ENCODE measurements around the gene SV2A.
A peak's percentile ranks its signal among the peaks of the same experiment; 100 is the strongest.

Gene SV2A

GRCh38 chr1:149916193-149916897 is 1.3 kb downstream of the SV2A start:
- H3K27ac ChIP-seq (ENCODE audit: low read length): peak overlapping the region; percentile 82
- DNase-seq (peak; percentile 29), ATAC-seq (ENCODE audit: insufficient read depth, low read depth) (peak; percentile 10; the same call in 1 of the 3 replicates)
- H3K27me3 ChIP-seq (ENCODE audit: insufficient read depth, low read length, poor library complexity): no peaks in the 10 kb centered on the region
- peaks cover 27% of the 10 kb centered on the region for H3K36me3 ChIP-seq (ENCODE audit: insufficient read depth, low read length)
- TF ChIP-seq CTCF (IDR thresholded peaks at IDR 0.05; ENCODE audit: borderline replicate concordance, extremely low read depth, low read length, poor library complexity, severe bottlenecking): no peak
- no peak for TF ChIP-seq EZH2 (IDR thresholded peaks at IDR 0.05; ENCODE audit: borderline replicate concordance, low read depth, low read length, severe bottlenecking)
- peak overlapping the region; percentile 85; the same call in 1 of the 2 replicates for H2AFZ ChIP-seq (ENCODE audit: low read depth, low read length)
- H3K9me3 ChIP-seq (ENCODE audit: insufficient read depth, low read length, severe bottlenecking): no peaks in the 10 kb centered on the region
- H3K4me3 ChIP-seq (ENCODE audit: low read depth in 1 of 2, low read length in 2 of 2): peak overlapping the region; percentile 67 to 82; a peak in 3 of 4 replicates
- H3K4me2 ChIP-seq (ENCODE audit: insufficient read depth, low read length): peak overlapping the region; percentile 74
- H4K20me1 ChIP-seq (ENCODE audit: insufficient read depth, low read length): no peaks in the 10 kb centered on the region
- peaks cover 34% of the 10 kb centered on the region for H3K79me2 ChIP-seq (ENCODE audit: insufficient read depth, low read length)
- peaks cover 39% of the 10 kb centered on the region for H3K4me1 ChIP-seq (ENCODE audit: insufficient read depth, low read length)
- peak overlapping the region; percentile 79 for H3K9ac ChIP-seq (ENCODE audit: low read depth, low read length)

- H2AFZ ChIP-seq (ENCODE audit: low read depth, low read length): no peak overlapping the region
- peak overlapping the region; percentile 79 for H3K9ac ChIP-seq (ENCODE audit: low read depth, low read length)
- H4K20me1 ChIP-seq (ENCODE audit: insufficient read depth, low read length): no peaks in the 10 kb centered on the region
- H3K36me3 ChIP-seq (ENCODE audit: insufficient read depth, low read length): peaks cover 32% of the 10 kb centered on the region
- no peak for ATAC-seq (ENCODE audit: insufficient read depth, low read depth)
- no peaks in the 10 kb centered on the region for H3K27me3 ChIP-seq (ENCODE audit: insufficient read depth, low read length, poor library complexity)
- H3K4me1 ChIP-seq (ENCODE audit: insufficient read depth, low read length): peaks cover 39% of the 10 kb centered on the region
- peak; percentile 15 for DNase-seq
- H3K9me3 ChIP-seq (ENCODE audit: insufficient read depth, low read length, severe bottlenecking): no peaks in the 10 kb centered on the region
- TF ChIP-seq EZH2 (IDR thresholded peaks at IDR 0.05; ENCODE audit: borderline replicate concordance, low read depth, low read length, severe bottlenecking): no peak
- no peak for TF ChIP-seq CTCF (IDR thresholded peaks at IDR 0.05; ENCODE audit: borderline replicate concordance, extremely low read depth, low read length, poor library complexity, severe bottlenecking)
- H3K4me3 ChIP-seq (ENCODE audit: low read depth in 1 of 2, low read length in 2 of 2): peak overlapping the region in 1 of 2 experiments; percentile 82; a peak in 2 of 4 replicates
- peak overlapping the region; percentile 74 for H3K4me2 ChIP-seq (ENCODE audit: insufficient read depth, low read length)
- peaks cover 34% of the 10 kb centered on the region for H3K79me2 ChIP-seq (ENCODE audit: insufficient read depth, low read length)
- peak overlapping the region; percentile 82 for H3K27ac ChIP-seq (ENCODE audit: low read length)
These were observed 2.0 kb downstream of the SV2A start for GRCh38 chr1:149915429-149916192.

GRCh38 chr1:149914545-149914944 is 3.1 kb downstream of the SV2A start:
- Histone ChIP-seq H3K27me3 (ENCODE audit: insufficient read depth, low read length, poor library complexity) (no peaks in the 10 kb centered on the region), H3K9me3 (ENCODE audit: insufficient read depth, low read length, severe bottlenecking) (no peaks in the 10 kb centered on the region), H2AFZ (ENCODE audit: low read depth, low read length) (no peak overlapping the region), H3K9ac (ENCODE audit: low read depth, low read length) (no peak overlapping the region), H3K27ac (ENCODE audit: low read length) (peak overlapping the region; percentile 53), H3K4me2 (ENCODE audit: insufficient read depth, low read length) (peak overlapping the region; percentile 7; the same call in 1 of the 2 replicates), H4K20me1 (ENCODE audit: insufficient read depth, low read length) (no peaks in the 10 kb centered on the region), H3K4me1 (ENCODE audit: insufficient read depth, low read length) (peaks cover 39% of the 10 kb centered on the region), H3K36me3 (ENCODE audit: insufficient read depth, low read length) (peaks cover 43% of the 10 kb centered on the region), H3K79me2 (ENCODE audit: insufficient read depth, low read length) (peaks cover 34% of the 10 kb centered on the region), H3K4me3 (ENCODE audit: low read depth in 1 of 2, low read length in 2 of 2) (no peak overlapping the region)
- ATAC-seq (ENCODE audit: insufficient read depth, low read depth) (no peak), DNase-seq (no peak)
- TF ChIP-seq EZH2 (IDR thresholded peaks at IDR 0.05; ENCODE audit: borderline replicate concordance, low read depth, low read length, severe bottlenecking) (no peak), CTCF (IDR thresholded peaks at IDR 0.05; ENCODE audit: borderline replicate concordance, extremely low read depth, low read length, poor library complexity, severe bottlenecking) (no peak)
